ENCODE results near the gene SNN. TPM values are rescaled to one million over a fixed set of nuclear protein-coding genes. Genes with fewer than 3 reads are reported as not detected.

Gene SNN
- 1 to 10 TPM; 3.5 to 7.9 (median 5.6) TPM for total RNA-seq
- long read RNA-seq: 0 reads

- Histone ChIP-seq H3K27me3 (no peaks in the 10 kb centered on the region), H3K9me3 (no peaks in the 10 kb centered on the region), H3K4me1 (peaks cover 0 to 3% (median 0%) of the 10 kb centered on the region in 4 donors), H3K27ac (peak within 1 kb of the TSS; percentile 26 to 58 (median 47)), H3K36me3 (no peaks in the 10 kb centered on the region), H3K4me3 (peak within 1 kb of the TSS; percentile 57 to 61 (median 59))
- ATAC-seq: peak; percentile 87 to 95 (median 94)
- no peak for TF ChIP-seq CTCF (IDR thresholded peaks at IDR 0.05)
- peak; percentile 26 for TF ChIP-seq POLR2A (IDR thresholded peaks at IDR 0.05)
- DNase-seq: peak; percentile 91 to 92 (median 91)
- WGBS (ENCODE audit: insufficient coverage, low coverage, low lambda C conversion rate, missing lambda C conversion rate): no CpG with 5 or more reads among the region's 93 CpGs
- intact Hi-C loops (cut with DNase I): no loop called here
These were observed at the start of gene SNN for GRCh38 chr16:11667824-11668622. Gene SNN, plus strand, starts transcription at chr16:11668455. Its CDS starts 7,605 bp downstream, at chr16:11676060.

- Histone ChIP-seq H3K4me1 (peaks cover 0 to 6% (median 0%) of the 10 kb centered on the region in 4 donors), H3K27ac (peak overlapping the region in 2 of 3 donors; percentile 3 to 76), H3K9me3 (no peaks in the 10 kb centered on the region), H3K4me3 (no peak overlapping the region), H3K36me3 (no peaks in the 10 kb centered on the region), H3K27me3 (no peaks in the 10 kb centered on the region)
- ATAC-seq (peak; percentile 83 to 90 (median 86)), DNase-seq (peak; percentile 56 to 85 (median 80))
- intact Hi-C loops (cut with DNase I): no loop called here
- WGBS (ENCODE audit: insufficient coverage, low coverage, low lambda C conversion rate, missing lambda C conversion rate): no CpG with 5 or more reads among the region's 2 CpGs
- TF ChIP-seq POLR2A (IDR thresholded peaks at IDR 0.05) (no peak), CTCF (IDR thresholded peaks at IDR 0.05) (no peak)
These were observed 48.9 kb upstream of the SNN start for GRCh38 chr16:11619327-11619851.

GRCh38 chr16:11620243-11621003 lies 47.8 kb upstream of the SNN start:
- Histone ChIP-seq H3K4me1 (peaks cover 0 to 6% (median 0%) of the 10 kb centered on the region in 4 donors), H3K4me3 (no peak overlapping the region), H3K27ac (no peak overlapping the region), H3K36me3 (no peaks in the 10 kb centered on the region), H3K27me3 (no peaks in the 10 kb centered on the region), H3K9me3 (no peaks in the 10 kb centered on the region)
- DNase-seq (no peak), ATAC-seq (no peak)
- WGBS (ENCODE audit: insufficient coverage, low coverage, low lambda C conversion rate, missing lambda C conversion rate): 85% methylated on average over 4 of the region's 8 CpGs
- no peak for TF ChIP-seq CTCF (IDR thresholded peaks at IDR 0.05)
- TF ChIP-seq POLR2A (IDR thresholded peaks at IDR 0.05): no peak
- intact Hi-C loops (cut with DNase I): no loop called here

- no peak overlapping the region for H3K4me3 ChIP-seq
- ATAC-seq (no peak), DNase-seq (no peak)
- TF ChIP-seq POLR2A (IDR thresholded peaks at IDR 0.05): no peak
- TF ChIP-seq CTCF (IDR thresholded peaks at IDR 0.05): no peak
- no peaks in the 10 kb centered on the region for H3K36me3 ChIP-seq
- peaks cover 0 to 6% (median 0%) of the 10 kb centered on the region in 4 donors for H3K4me1 ChIP-seq
- no peaks in the 10 kb centered on the region for H3K9me3 ChIP-seq
- no peaks in the 10 kb centered on the region for H3K27me3 ChIP-seq
- WGBS (ENCODE audit: insufficient coverage, low coverage, low lambda C conversion rate, missing lambda C conversion rate): 42% methylated on average over 2 of the region's 6 CpGs
- intact Hi-C loops (cut with DNase I): no loop called here
- H3K27ac ChIP-seq: no peak overlapping the region
These were observed 46.7 kb upstream of the SNN start for GRCh38 chr16:11621539-11621919.
